ENCODE results near the gene PHKB. TPM values are rescaled to one million over a fixed set of nuclear protein-coding genes. Genes with fewer than 3 reads are reported as not detected.
A peak's percentile ranks its signal among the peaks of the same experiment; 100 is the strongest.

Gene PHKB
- total RNA-seq, 1 experiment from 2014 or later = 24.9 TPM

GRCh38 chr16:47726031-47726675 is 265.0 kb downstream of the PHKB start:
- no peak for DNase-seq (ENCODE audit: low spot score)

GRCh38 chr16:47727131-47727530 is 266.0 kb downstream of the PHKB start:
- DNase-seq (ENCODE audit: low spot score) = no peak

GRCh38 chr16:47728205-47728604 is 267.1 kb downstream of the PHKB start:
- DNase-seq (ENCODE audit: low spot score) = no peak

GRCh38 chr16:47729701-47730100 is 268.6 kb downstream of the PHKB start:
- DNase-seq (ENCODE audit: low spot score) = no peak

- DNase-seq (ENCODE audit: low spot score) = no peak
These were observed 270.1 kb downstream of the PHKB start for GRCh38 chr16:47731252-47731651.

GRCh38 chr16:47732122-47732521 is 271.0 kb downstream of the PHKB start:
- DNase-seq (ENCODE audit: low spot score) = no peak

- no peak for DNase-seq (ENCODE audit: low spot score)
These were observed 271.5 kb downstream of the PHKB start for GRCh38 chr16:47732523-47733111.

GRCh38 chr16:47734081-47734857 is 273.1 kb downstream of the PHKB start:
- no peak for DNase-seq (ENCODE audit: low spot score)

- peak; percentile 58 for DNase-seq (ENCODE audit: low spot score)
These were observed 274.0 kb downstream of the PHKB start for GRCh38 chr16:47734987-47735594.

- no peak for DNase-seq (ENCODE audit: low spot score)
These were observed 289.2 kb downstream of the PHKB start for GRCh38 chr16:47750371-47750770.

Small RNA genes within 50 kb of the gene (small RNA-seq; reads per million reads assigned to genes)
- gene RNA5SP425 = 0.43 reads per million

Other genes with a start within 250 kb of the PHKB start
- 10.4 and 11.3 TPM in 2 replicates for gene ITFG1, start 268 bp upstream of the PHKB start, total RNA-seq (2014; rRNA removed; shearing (Covaris generic))